Smooth muscle cell (in vitro differentiated cells): ENCODE measurements around the gene PNMA1. TPM values are rescaled to one million over a fixed set of nuclear protein-coding genes. Genes with fewer than 3 reads are reported as not detected.

Experiments used
- DNase-seq: peaks from one replicate; lab custom pipeline; 2025; ENCODE audit not compliant: unreplicated experiment; lab: John Stamatoyannopoulos, UW
- H2AFZ ChIP-seq: fragments of 200-600 bp; sonication (generic); 2 replicates; pipeline ENCODE4 v1.6.0; 2016; ENCODE audit warnings: antibody characterized with exemption, low read depth, mild to moderate bottlenecking
- H3F3A ChIP-seq: fragments of 200-600 bp; sonication (generic); 2 replicates; pipeline ENCODE4 v1.6.0; 2017; ENCODE audit warnings: antibody characterized with exemption, low read depth
- H3K27ac ChIP-seq: fragments of 200-600 bp; sonication (generic); 2 replicates; pipeline ENCODE4 v1.5.1; 2016; ENCODE audit warnings: low read depth, mild to moderate bottlenecking
- H3K27me3 ChIP-seq: fragments of 200-600 bp; sonication (generic); 2 replicates; pipeline ENCODE4 v1.6.1; 2016; ENCODE audit warnings: low read depth, mild to moderate bottlenecking
- H3K36me3 ChIP-seq: fragments of 200-600 bp; sonication (generic); 2 replicates; pipeline ENCODE4 v1.5.1; 2016; ENCODE audit warnings: low read depth
- H3K4me1 ChIP-seq: fragments of 200-600 bp; sonication (generic); 2 replicates; pipeline ENCODE4 v1.5.1; 2016; ENCODE audit warnings: low read depth
- H3K4me2 ChIP-seq: fragments of 200-600 bp; sonication (generic); 2 replicates; pipeline ENCODE4 v1.6.0; 2016; ENCODE audit warnings: mild to moderate bottlenecking
- H3K4me3 ChIP-seq: fragments of 200-600 bp; sonication (generic); 2 replicates; pipeline ENCODE4 v1.5.1; 2016; ENCODE audit warnings: mild to moderate bottlenecking
- H3K79me2 ChIP-seq: fragments of 200-600 bp; sonication (generic); 2 replicates; pipeline ENCODE4 v1.6.0; 2016; ENCODE audit warnings: low read depth, mild to moderate bottlenecking
- H3K9ac ChIP-seq: fragments of 200-600 bp; sonication (generic); 2 replicates; pipeline ENCODE4 v1.6.0; 2016; ENCODE audit warnings: low read depth
- H3K9me3 ChIP-seq: fragments of 200-600 bp; sonication (generic); replicated peaks from 2 replicates; pipeline ENCODE4 v1.5.1; 2016; ENCODE audit warnings: low read depth
- H4K20me1 ChIP-seq: fragments of 200-600 bp; sonication (generic); 2 replicates; pipeline ENCODE4 v1.6.0; 2016; ENCODE audit warnings: low read depth
- WGBS: methylation state at CpG from one replicate; pipeline ENCODE4 v1.1.7; 2016; ENCODE audit warnings: low lambda C conversion rate; 5-methylcytosine and 5-hydroxymethylcytosine counted together
- polyA plus RNA-seq: library from polyadenylated mRNA; unstranded; fragments of >200 nt; fragmentation: Nextera tagmentation; extraction: Ambion mirVana; gene quantifications from 2 replicates; pipeline ENCODE4 v1.2.1, GENCODE V29; 2016
- total RNA-seq: library from RNA; depleted of rRNA; stranded (reverse); fragments of >200 nt; gene quantifications from 2 replicates; pipeline ENCODE4 v1.2.3, GENCODE V29; 2014
- TF ChIP-seq, protein P1 (sequence below): fragments of 200-600 bp; sonication (generic); IDR thresholded peaks from 2 replicates; pipeline ENCODE4 v1.5.1; 2017; ENCODE audit warnings: borderline replicate concordance, mild to moderate bottlenecking, antibody characterized with exemption; ENCODE audit not compliant: insufficient read depth, poor library complexity, severe bottlenecking

The PNMA1 gene
- total and polyA plus RNA-seq, 2 experiments from 2014 or later, result 22.4 to 52.7 TPM

GRCh38 chr14:73745571-73746519 is 31.7 kb upstream of the PNMA1 start:
- H3K4me2 ChIP-seq, result peak overlapping the region; percentile 54
- H3F3A ChIP-seq, result peaks cover 6% of the 10 kb centered on the region
- H3K4me1 ChIP-seq, result peaks cover 40% of the 10 kb centered on the region
- H3K4me3 ChIP-seq, result no peak overlapping the region
- H2AFZ ChIP-seq, result no peak overlapping the region
- 75% methylated on average over 7 of the region's 7 CpGs for WGBS
- H3K36me3 ChIP-seq, result no peaks in the 10 kb centered on the region
- no peaks in the 10 kb centered on the region for H3K9me3 ChIP-seq
- peak overlapping the region; percentile 42 for H3K9ac ChIP-seq
- peaks cover 99% of the 10 kb centered on the region for H4K20me1 ChIP-seq
- H3K27me3 ChIP-seq, result no peaks in the 10 kb centered on the region
- H3K27ac ChIP-seq, result peak overlapping the region; percentile 64
- H3K79me2 ChIP-seq, result peaks cover 81% of the 10 kb centered on the region
- TF ChIP-seq, protein P1, sequence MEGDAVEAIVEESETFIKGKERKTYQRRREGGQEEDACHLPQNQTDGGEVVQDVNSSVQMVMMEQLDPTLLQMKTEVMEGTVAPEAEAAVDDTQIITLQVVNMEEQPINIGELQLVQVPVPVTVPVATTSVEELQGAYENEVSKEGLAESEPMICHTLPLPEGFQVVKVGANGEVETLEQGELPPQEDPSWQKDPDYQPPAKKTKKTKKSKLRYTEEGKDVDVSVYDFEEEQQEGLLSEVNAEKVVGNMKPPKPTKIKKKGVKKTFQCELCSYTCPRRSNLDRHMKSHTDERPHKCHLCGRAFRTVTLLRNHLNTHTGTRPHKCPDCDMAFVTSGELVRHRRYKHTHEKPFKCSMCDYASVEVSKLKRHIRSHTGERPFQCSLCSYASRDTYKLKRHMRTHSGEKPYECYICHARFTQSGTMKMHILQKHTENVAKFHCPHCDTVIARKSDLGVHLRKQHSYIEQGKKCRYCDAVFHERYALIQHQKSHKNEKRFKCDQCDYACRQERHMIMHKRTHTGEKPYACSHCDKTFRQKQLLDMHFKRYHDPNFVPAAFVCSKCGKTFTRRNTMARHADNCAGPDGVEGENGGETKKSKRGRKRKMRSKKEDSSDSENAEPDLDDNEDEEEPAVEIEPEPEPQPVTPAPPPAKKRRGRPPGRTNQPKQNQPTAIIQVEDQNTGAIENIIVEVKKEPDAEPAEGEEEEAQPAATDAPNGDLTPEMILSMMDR, result no peak
- no peak for DNase-seq

GRCh38 chr14:73744874-73745529 is 30.8 kb upstream of the PNMA1 start:
- WGBS, result 74% methylated on average over 6 of the region's 6 CpGs
- Histone ChIP-seq H3K36me3 (no peaks in the 10 kb centered on the region), H3K4me1 (peaks cover 45% of the 10 kb centered on the region), H3K9me3 (no peaks in the 10 kb centered on the region), H4K20me1 (peaks cover 99% of the 10 kb centered on the region), H3K79me2 (peaks cover 72% of the 10 kb centered on the region), H3K27ac (peak overlapping the region; percentile 82), H3K27me3 (no peaks in the 10 kb centered on the region), H3K9ac (no peak overlapping the region), H2AFZ (no peak overlapping the region), H3K4me2 (no peak overlapping the region), H3F3A (peaks cover 6% of the 10 kb centered on the region), H3K4me3 (no peak overlapping the region)
- TF ChIP-seq, protein P1, result no peak
- no peak for DNase-seq

- peak overlapping the region; percentile 82 for H3K27ac ChIP-seq
These were observed 30.1 kb upstream of the PNMA1 start for GRCh38 chr14:73744175-73744867.

More at GRCh38 chr14:73744175-73744867, 30.1 kb upstream of the PNMA1 start:
- no peaks in the 10 kb centered on the region for H3K9me3 ChIP-seq
- peaks cover 71% of the 10 kb centered on the region for H3K79me2 ChIP-seq
- no peak overlapping the region for H3K4me3 ChIP-seq
- peak overlapping the region; percentile 71 for H3K4me2 ChIP-seq
- H2AFZ ChIP-seq, result no peak overlapping the region
- DNase-seq, result no peak
- H4K20me1 ChIP-seq, result peaks cover 100% of the 10 kb centered on the region
- H3K9ac ChIP-seq, result no peak overlapping the region
- WGBS, result 66% methylated on average over 7 of the region's 7 CpGs
- peaks cover 45% of the 10 kb centered on the region for H3K4me1 ChIP-seq
- TF ChIP-seq, protein P1, result no peak
- no peaks in the 10 kb centered on the region for H3K36me3 ChIP-seq
- no peaks in the 10 kb centered on the region for H3K27me3 ChIP-seq
- peaks cover 6% of the 10 kb centered on the region for H3F3A ChIP-seq
